Effector CD8-positive, alpha-beta T cell (primary cell): ENCODE data around the gene PRDX3.
"Not testable (repeated sequence)": the region's sequence is repeated elsewhere in the genome, so short reads cannot be mapped to it uniquely, and the experiment has no call there.

Source experiments
- DNase-seq: peaks from one replicate; lab custom pipeline; 2025; lab: John Stamatoyannopoulos, UW

The PRDX3 gene

DNA sequence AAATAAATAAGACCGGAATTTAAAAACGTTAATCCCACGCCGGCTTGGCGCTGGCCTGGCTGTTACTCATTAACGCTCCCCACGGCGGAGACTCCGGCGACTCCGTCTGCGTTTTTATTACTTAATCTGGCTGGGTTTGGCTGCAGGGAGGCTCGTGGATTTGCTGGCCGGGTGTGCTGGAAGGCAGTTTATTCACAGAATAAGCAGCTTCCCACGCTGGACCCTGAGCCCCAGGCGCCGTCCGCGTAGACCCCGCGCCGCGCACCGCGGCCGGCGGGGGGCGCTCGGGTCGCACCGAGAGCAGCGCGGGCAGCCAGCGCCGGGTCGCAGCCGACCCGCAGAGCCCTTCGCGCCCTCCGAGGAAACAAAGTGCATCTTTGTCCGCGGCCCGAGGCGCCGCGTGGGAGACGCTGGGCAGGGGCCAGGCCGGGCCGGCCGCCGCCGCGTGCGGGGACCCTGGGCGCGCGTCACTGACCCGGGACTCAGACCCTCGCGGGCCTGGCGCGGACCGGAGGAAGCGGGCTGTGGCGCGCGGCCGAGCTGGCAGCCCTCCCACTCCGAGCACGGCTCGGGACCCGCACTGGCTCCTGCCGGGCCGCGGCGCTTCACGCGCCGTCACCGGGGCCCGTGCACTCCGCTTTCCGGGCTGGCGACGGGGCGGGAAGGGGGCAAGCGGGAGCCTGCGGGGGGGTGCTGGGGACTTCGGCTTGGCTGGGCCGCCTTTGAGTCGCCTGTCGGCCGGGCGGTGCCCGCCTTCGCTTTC, 28.2 kb upstream of the PRDX3 start:
- peak; percentile 56 for DNase-seq

DNA sequence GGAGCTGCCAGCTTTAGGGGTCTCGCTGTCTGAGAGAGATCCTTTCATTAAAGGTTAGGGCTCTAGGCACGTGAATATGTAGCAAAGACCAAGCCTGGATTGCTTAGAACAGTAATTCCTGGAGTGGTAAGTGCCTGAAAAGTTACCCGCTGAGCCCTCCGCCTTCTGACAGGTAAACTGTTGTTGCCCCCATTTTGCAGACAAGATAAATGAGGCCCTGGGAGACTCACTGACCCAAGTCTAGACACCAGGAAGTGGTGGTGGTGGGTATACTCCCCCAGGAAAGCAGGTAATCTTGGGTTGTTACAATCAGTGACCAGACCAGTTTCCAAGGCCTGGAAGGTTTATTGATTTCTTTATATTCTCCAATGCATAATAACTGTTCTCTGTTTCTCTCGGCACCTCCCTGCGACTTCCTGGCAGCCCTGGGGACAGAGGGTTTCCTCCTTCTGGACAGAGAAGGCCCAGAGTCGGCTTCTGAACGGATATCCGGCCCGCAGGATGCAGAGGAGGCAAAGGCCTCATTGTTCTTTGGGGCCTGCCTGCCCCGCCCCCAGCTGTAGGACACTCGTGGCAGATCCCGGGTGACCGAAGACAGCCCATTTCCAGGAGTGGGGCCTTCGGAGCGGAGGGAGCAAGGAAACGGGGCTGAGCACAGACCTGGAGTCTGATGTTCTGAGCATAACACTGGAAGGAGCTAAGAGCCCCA, 27.4 kb upstream of the PRDX3 start:
- DNase-seq = peak; percentile 30

DNA sequence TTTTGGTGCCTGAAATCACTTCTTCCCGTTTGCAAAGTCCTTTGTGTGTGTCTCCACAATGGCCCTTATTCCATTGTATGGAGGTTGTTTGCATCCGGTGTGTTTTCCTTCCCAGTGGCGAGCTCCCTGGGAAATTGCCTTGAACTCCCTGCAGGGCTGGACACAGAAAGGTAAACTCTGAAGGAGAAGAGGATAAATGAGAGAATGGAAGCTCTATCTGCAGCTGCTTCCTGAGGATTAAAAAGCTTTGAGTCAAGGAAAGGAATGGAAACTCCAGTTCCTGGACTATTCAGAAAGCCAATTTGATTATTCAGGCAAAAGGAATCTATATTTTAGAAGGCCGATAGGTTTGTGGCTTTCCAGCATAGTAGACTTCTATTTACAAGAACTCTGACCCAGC, 24.4 kb upstream of the PRDX3 start:
- DNase-seq = no peak

DNA sequence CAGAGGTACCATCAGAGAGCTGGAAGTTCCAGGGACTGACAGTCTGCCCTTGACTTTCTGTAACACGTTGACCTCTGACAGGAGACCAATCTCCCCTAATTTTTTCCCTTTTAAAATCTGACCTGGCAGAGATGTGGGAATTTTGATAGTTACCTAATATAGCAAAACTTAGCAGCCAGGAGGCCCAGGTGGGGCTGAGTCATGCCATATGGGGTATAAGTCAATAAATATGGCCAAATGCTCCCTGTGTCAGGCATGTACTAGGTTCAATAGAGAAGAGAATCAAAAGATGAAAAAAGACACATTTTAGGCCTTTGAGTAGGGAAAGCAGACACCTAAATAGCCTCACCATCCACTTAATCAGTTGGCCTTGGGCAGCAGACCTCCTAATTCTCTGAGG, 22.6 kb upstream of the PRDX3 start:
- no peak for DNase-seq

- peak; percentile 18 for DNase-seq
These were observed 20.8 kb upstream of the PRDX3 start for GRCh38 chr10:119199231-119199992.

DNA sequence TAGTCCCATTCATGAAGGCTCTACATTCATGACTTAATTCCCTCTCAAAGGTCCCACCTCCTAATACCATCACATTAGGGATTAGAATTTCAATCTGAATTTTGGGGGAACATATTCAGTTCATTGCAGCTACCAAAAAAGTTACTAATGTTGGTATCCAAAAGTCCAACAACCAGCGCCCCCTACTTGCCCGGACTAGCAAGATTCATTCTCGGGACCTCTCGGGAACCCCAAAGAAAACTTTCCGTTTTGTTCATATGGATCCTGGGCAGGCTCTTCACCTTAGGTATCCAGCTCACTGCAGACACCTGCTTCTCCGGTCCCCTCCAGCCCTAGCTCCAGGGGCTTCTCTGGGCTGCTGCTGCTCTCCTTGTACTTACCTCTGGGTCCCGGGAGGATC, 19.8 kb upstream of the PRDX3 start:
- no peak for DNase-seq

- no peak for DNase-seq
These were observed 19.3 kb upstream of the PRDX3 start for GRCh38 chr10:119197921-119198320.

DNA sequence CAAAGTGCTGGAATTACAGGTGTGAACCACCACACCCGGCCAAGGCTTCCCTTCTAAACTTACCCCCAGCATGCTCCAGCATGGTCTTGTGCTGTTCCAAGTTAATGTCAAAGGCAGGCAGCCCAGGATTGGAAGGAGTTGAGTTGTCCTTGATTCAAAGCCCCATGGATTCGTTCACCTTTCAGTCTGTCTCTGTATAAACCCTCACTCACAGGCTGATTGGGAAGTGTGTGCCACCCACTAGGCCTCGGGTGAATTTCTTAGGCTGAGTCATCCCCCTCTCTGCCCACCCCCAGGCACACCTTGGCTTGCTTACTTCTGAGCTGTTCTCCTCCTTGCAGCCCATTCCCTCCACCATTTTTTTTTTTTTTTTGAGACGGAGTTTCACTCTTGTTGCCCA, 13.3 kb upstream of the PRDX3 start:
- no peak for DNase-seq

DNA sequence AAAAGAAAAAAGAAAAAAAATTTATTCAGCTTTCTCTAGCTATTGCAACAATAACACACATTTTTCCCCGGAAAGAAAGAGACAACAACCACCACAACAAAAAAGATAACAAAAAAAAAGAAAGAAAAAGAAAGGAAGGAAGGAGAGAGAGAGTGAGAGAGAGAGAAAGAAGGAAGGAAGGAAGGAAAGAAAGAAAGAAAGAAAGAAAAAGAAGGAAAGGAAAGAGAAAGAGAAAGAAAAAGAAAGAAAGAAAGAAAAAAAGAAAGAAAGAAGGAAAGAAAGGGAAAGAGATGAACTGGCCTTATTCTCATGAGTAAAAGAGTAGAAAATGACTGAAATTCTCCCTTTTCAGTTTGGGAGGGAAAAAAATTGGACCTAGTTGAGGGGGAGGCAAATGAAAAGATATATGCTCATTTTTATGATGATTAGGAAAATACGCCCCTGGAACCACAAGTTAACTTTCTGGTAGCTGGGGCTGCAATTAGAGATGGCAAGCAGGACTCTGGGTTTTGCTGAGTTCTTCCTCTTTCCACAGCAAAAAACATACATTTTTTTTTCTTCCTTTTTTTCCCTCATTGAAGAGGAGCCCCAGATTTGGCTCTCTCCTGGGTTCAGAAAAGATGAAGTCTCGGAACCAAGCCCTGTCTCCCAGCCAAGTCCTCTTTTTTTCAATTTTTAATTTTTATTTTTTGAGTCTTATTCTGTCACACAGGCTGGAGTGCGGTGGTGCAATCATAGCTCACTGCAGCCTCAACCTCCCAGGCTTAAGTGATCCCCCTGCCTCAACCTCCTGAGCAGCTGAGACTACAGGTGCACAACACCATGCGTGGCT, 12.6 kb upstream of the PRDX3 start:
- DNase-seq = no peak

- no peak for DNase-seq
These were observed 11.7 kb upstream of the PRDX3 start for GRCh38 chr10:119190353-119190752.

DNA sequence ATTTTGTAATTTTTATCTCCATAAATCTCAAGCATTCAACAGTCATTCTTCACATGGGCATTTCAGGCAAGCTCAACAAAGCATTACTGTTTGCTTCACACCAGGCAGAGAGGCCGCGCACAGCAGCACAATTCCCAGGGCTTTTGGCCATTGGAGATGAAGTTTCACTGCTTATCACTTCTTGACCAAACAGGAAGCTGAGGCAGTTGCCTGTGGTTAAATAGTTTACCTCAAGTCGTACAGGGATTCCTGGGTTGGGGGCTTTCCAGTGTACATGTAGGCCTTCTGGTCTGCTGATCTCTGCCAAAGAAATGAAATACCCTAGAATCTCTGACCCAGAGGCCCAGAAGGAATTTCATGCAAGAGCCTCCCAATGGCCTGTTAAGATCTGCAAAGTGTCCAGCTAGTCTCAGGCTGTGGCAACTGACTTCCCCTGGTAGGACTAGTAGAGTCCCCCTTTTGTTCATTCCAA, 11.2 kb upstream of the PRDX3 start:
- no peak for DNase-seq

- DNase-seq = no peak
These were observed 5.2 kb upstream of the PRDX3 start for GRCh38 chr10:119183664-119184412.

GRCh38 chr10:119180850-119181400, 2.3 kb upstream of the PRDX3 start:
- not testable (repeated sequence) for DNase-seq

DNA sequence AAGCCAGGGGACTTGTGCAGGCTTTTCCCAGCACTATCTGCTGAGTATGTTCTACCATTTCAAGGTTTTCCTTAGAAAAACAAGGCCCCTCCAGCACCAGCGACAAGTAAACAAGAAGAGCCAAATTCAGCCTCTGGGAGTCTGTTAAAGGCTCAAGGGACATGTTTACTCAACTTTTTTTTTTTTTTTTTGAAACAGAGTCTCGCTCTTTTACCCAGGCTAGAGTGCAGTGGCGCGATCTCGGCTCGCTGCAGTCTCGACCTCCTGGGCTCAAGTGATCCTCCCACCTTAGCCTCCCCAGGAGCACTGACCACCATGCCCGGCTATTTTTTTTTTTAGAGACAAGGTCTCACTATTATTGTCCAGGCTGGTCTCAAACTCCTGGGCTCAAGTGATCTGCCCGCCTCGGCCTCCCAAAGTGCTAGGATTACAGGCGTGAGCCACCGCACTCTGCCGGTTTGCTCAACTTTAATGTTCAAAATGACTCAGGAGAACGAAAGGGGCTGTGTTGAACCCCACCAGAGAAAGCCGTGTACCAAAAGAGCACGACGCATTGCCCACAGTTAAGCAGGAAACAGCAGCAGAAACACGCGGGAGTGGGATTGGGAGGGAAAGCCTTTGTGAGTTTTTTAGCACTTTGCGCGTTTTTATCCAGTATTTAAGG, 772 bp downstream of the PRDX3 start:
- DNase-seq = no peak

DNA sequence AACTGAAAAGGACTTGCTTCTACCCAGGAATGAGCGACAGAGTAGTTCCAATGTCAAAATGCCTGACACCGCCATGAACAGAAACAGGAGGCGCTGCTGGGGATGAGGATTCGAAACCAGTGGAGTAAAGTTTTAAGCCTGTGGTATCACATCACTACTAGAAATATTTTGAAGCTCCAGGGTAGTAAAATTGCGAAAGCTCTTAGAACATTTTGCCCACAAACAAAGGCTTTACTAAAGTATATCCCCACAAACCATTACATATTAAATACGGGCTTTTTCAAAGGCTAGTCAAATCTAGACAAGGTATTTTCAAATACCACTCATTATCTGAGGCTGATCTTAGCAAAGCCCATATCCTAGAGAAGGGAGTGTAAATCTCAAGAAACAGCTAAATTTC, 2.4 kb downstream of the PRDX3 start:
- DNase-seq = no peak

GRCh38 chr10:119174109-119174508, 4.5 kb downstream of the PRDX3 start:
- no peak for DNase-seq

DNA sequence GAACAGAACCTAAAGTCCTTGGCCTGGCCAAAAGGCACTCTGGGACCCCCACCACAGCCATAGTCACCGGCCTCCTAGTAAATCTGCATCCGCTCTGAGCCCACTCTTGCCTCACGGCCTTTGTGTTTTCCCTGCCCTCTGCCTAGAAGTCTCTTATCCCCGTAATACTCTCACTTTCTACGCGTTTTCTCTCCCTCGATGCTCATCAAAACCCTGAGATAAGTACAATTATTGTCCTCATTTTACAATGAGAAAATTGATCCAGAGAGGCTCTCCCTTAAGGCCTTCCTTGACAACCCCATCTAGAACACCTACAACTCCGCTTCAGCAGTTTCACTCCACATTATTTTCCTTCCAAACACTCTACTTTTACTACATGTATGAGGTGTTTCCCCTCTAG, 11.6 kb downstream of the PRDX3 start:
- no peak for DNase-seq

DNA sequence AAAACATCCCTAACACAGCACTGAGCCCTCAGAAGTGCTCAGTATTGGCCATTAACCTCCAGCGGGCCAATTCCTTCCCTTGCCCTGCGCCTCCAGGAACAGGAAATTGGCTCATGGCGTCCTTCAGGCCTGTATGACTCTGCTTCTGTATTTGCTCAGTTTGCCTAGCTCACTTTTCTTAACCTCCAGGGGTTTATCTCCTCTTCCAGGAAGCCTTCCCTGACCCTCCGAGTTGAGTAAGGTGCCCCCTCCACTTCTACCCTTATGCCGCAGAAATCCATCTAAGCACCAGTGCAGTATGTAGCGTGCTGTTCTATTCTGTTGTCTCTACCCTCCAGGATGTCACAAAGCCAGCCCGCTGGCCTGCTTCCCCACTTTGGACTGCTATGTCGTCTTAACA, 12.0 kb downstream of the PRDX3 start:
- no peak for DNase-seq

DNA sequence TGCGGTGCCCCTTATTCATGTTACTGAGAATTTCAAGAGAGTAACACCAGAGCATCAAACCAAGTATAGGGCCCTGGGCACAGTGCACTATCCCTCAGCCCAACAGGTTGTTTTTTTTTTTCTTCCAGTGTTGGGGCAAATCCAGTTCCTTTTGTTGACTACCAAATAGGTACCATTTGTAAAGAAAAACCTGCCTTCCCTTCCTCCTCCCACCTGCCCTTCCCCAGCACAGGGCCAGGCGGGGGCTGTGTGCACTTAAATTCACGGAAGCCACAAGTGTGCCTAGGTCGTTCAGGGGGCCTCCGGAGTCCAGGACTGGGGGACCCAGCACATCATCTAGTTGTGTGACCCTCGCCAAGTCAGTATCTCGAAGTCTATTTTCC, 12.5 kb downstream of the PRDX3 start:
- DNase-seq = no peak
